Effector CD4-positive, alpha-beta T cell (primary cell): ENCODE results near the gene METTL22.

ENCODE experiments used
- DNase-seq: peaks from one replicate; pipeline ENCODE4 v3.0.0-alpha.2; 2020

The METTL22 gene

GRCh38 chr16:8697965-8698364, 76.5 kb downstream of the METTL22 start:
- no peak for DNase-seq
